Cardiac fibroblast (primary cell): Measurements from ENCODE around the gene CORO1A.
"Not testable (repeated sequence)": the region's sequence is repeated elsewhere in the genome, so short reads cannot be mapped to it uniquely, and the experiment has no call there.

Experiments
- DNase-seq, 2 donors: peaks; one replicate each; pipeline versions ENCODE4 v3.0.0 to v3.0.0-alpha.2; 2010; ENCODE audit warnings: low read depth in 2 of 2
- H3K4me3 ChIP-seq, 2 donors: replicated peaks in 1 of 2; 1 replicate in 1 of 2; 2 replicates in 1 of 2; pipeline ENCODE4 v1.5.1; 2011; ENCODE audit warnings: low read depth in 2 of 2, low read length in 2 of 2, mild to moderate bottlenecking in 2 of 2, moderate library complexity in 1 of 2
- TF ChIP-seq, protein P1 (sequence below): IDR thresholded peaks from one replicate; pipeline ENCODE4 v1.5.1; 2011; ENCODE audit warnings: low read depth, mild to moderate bottlenecking, low read length, inconsistent platforms

The CORO1A gene

DNA sequence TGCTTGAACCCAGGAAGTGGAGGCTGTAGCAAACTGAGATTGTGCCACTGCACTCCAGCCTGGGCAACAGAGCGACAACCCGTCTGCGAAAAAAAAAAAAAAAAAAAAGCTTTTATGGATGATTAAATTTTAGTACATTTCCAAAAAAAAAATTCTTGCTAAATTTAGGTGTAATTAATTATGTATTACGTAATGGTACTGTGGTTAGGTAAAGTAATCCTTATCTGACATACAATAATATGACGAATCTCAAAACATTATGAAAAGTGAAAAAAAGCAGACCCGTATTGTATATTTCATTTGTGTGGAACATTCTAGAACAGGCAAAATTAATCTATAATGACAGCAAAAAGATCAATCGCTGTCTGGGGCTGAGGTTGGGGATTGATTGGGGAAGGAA lies 10.3 kb upstream of the CORO1A start:
- TF ChIP-seq, protein P1, sequence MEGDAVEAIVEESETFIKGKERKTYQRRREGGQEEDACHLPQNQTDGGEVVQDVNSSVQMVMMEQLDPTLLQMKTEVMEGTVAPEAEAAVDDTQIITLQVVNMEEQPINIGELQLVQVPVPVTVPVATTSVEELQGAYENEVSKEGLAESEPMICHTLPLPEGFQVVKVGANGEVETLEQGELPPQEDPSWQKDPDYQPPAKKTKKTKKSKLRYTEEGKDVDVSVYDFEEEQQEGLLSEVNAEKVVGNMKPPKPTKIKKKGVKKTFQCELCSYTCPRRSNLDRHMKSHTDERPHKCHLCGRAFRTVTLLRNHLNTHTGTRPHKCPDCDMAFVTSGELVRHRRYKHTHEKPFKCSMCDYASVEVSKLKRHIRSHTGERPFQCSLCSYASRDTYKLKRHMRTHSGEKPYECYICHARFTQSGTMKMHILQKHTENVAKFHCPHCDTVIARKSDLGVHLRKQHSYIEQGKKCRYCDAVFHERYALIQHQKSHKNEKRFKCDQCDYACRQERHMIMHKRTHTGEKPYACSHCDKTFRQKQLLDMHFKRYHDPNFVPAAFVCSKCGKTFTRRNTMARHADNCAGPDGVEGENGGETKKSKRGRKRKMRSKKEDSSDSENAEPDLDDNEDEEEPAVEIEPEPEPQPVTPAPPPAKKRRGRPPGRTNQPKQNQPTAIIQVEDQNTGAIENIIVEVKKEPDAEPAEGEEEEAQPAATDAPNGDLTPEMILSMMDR: no peak

DNA sequence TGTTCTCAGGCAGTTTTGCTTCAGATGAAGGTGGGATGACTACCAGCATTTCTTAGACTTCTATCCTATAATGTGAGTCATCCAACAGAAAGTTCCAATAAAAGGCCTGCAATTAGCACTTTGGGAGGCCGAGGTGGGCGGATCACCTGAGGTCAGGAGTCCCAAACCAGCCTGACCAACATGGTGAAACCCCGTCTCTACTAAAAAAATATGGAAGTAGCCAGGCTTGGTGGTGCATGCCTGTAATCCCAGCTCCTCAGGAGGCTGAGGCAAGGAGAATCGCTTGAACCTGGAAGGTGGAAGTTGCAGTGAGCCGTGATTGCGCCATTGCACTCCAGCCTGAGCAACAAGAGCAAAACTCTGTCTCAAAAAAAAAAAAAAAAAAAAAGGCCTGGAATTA lies 6.5 kb upstream of the CORO1A start:
- not testable (repeated sequence) for H3K4me3 ChIP-seq, DNase-seq

More for the DNA sequence above, 10.3 kb upstream of the CORO1A start:
- no peak overlapping the region for H3K4me3 ChIP-seq
- DNase-seq: no peak

DNA sequence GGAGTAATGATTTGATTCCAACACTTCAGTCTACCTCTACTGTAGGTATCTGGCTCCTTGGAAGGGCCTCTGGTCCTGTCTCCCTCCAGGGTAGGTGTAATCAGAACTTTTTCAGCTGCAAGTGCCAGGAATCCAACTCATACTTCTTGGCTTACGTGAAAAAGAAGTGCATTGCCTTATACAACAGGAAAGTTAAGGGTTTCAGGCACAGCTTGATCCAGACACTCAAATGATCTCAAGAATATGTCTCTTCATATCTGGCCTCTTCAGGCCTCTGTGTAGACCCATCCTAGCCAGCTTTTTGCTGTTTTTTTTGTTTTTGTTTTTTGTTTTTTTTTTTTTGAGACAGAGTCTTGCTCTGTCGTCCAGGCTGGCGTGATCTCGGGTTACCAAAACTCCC lies 4.2 kb upstream of the CORO1A start:
- no peak overlapping the region for H3K4me3 ChIP-seq
- TF ChIP-seq, protein P1: no peak
- no peak for DNase-seq

DNA sequence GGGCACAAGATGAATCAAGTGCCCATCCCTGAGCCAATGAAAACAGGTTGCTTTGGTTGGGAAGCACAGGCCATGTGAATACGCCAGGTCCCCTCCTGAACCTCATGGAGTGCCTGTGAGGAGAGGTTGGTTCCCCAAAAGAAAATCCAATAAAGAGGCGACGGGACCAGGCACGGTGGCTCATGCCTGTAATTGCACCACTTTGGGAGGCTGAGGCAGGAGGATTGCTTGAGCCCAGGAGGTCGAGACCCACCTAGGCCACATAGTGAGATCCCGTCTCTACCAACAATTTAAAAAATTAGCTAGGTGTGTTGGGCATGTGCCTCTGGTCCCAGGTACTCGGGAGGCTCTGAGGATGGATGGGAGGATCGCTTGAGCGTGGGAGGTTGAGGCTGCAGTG lies 3.5 kb upstream of the CORO1A start:
- H3K4me3 ChIP-seq: no peak overlapping the region
- no peak for DNase-seq
- TF ChIP-seq, protein P1: no peak

DNA sequence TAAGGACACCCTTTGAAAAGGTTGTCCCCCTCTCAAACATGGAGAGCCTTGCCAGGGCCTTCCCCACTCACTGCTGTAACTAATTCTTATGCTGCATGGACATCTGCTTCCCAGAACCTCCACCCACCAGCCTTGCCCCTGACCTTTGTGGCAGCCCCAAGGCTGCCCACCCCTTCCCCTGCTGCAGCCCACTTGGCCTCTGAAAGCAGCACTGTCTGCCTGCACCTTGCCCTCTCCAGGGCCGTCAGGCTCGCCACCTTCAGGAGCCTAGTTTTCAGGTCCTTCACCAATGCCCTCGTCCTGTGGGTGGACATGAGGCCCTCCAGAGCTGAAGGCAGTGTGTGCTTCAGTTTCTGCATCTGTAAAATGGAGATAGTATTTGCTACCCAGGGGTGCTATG lies 2.7 kb upstream of the CORO1A start:
- TF ChIP-seq, protein P1: no peak
- no peak overlapping the region for H3K4me3 ChIP-seq
- no peak for DNase-seq

DNA sequence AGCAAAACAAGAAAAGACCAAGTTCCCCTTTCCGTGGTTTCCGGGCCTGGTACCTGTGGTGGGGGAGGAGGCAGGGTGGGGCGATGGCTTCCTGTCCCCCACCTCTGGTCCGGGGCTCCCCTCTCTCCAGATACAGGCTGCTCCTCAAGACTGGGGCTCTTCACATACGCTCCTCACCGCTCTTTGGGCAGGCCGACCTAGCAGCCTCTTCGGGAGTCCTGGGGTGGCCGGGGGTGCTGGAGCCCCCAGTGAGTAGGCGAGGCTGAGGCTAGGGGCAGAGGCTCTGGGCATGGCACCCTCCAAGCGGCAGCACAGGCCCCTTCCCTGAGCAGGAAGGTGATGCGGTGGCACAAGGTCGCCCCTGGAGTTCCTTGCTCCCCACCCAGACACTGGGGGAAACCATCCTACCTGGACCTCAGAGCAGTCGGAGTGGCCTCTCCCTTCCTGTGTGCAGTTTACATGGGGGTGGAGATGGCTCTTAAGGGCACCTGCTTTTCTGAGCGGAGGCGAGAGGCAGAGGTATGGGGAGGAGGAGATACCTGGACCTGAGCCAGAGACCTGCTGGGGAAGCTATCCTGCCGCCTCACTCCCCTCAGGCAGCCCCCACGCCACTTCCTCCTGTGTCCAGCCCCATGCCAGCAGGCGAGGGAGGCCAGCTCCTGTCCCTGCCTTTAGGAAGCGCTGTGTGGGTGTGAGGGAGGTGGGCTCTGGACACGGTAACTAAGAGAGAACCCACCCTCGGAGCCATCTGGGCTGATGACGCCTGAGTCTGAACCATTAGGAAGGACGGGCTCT lies 891 bp downstream of the CORO1A start:
- TF ChIP-seq, protein P1: no peak
- peak overlapping the region in 1 of 2 donors; percentile 7 for H3K4me3 ChIP-seq
- no peak for DNase-seq

DNA sequence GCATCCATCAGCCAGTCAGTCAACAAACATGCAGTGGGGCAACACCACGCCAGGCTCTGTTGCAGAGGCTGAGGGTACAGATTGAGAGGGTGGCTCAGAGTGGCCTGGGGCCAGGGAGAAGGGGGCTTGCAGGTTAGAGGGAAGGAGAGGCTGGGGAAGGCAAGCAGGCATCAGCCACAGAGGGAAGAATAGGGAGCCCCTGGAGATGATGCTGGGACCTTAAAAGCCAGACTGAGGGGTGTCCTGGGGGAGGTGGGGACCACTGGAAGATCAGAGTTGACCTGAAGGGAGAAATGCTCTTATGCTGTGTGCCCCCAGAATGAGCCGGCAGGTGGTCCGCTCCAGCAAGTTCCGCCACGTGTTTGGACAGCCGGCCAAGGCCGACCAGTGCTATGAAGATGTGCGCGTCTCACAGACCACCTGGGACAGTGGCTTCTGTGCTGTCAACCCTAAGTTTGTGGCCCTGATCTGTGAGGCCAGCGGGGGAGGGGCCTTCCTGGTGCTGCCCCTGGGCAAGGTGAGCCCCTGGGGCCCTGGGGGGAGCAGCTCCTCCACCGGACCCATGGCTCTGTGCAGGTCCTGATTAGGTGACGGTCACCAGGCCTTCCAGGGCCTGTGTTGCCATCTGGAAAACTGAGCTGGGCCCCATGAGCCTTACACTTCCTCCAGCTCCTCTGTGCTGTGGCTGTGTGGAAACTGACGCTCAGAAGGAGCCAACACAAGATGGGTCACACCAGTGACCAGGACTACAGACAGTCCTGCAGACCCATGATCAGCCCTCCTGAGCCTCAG lies 1.7 kb downstream of the CORO1A start:
- H3K4me3 ChIP-seq: no peak overlapping the region
- DNase-seq: no peak
- TF ChIP-seq, protein P1: no peak
